K562 (cell line): ENCODE data around the gene RASSF3. TPM values are rescaled to one million over a fixed set of nuclear protein-coding genes. Genes with fewer than 3 reads are reported as not detected.

Experiments
- DPF2 ChIP-seq: fragments of 450-650 bp; IDR thresholded peaks from 2 replicates; pipeline ENCODE4 v1.6.1; 2016
- E2F3 ChIP-seq: fragments of 250-450 bp; sonication (Bioruptor Pico); IDR thresholded peaks from 2 replicates; pipeline ENCODE4 v1.4.0; 2020; ENCODE audit warnings: mild to moderate bottlenecking
- FOS ChIP-seq: IDR thresholded peaks from 3 replicates; pipeline ENCODE4 v1.6.1; 2011; ENCODE audit not compliant: insufficient read length; ENCODE audit errors: extremely low read depth
- FOXA1 ChIP-seq: fragments of 450-650 bp; IDR thresholded peaks from 2 replicates; pipeline ENCODE4 v1.6.1; 2016; ENCODE audit warnings: mild to moderate bottlenecking, borderline replicate concordance
- KDM4B ChIP-seq, 2 experiments: fragments of 450-650 bp in 1 of 2; sonication (generic) in 1 of 2; IDR thresholded peaks; 2 replicates each; pipeline ENCODE4 v1.6.1; 2016 to 2017; ENCODE audit warnings: borderline replicate concordance in 2 of 2, antibody characterized with exemption in 1 of 2, low read depth in 1 of 2, mild to moderate bottlenecking in 1 of 2
- L3MBTL2 ChIP-seq: fragments of 450-650 bp; IDR thresholded peaks from 2 replicates; pipeline ENCODE4 v1.6.1; 2016; ENCODE audit warnings: mild to moderate bottlenecking, moderate library complexity
- MTA1 ChIP-seq: fragments of 450-650 bp; IDR thresholded peaks from 2 replicates; pipeline ENCODE4 v1.6.1; 2017; ENCODE audit warnings: borderline replicate concordance
- PHTF2 ChIP-seq: fragments of 250-450 bp; sonication (Bioruptor Pico); IDR thresholded peaks from 2 replicates; pipeline ENCODE4 v1.5.0; 2021; ENCODE audit warnings: mild to moderate bottlenecking
- RBM15 ChIP-seq: fragments of 200-400 bp; formaldehyde crosslinking; IDR thresholded peaks from 2 replicates; pipeline ENCODE4 v1.6.1; 2018; ENCODE audit warnings: mild to moderate bottlenecking, low read length, moderate library complexity; ENCODE audit not compliant: insufficient read depth
- STAT5A ChIP-seq: IDR thresholded peaks from 2 replicates; pipeline ENCODE4 v1.6.1; 2012; ENCODE audit warnings: low read length, inconsistent platforms, borderline replicate concordance
- ZNF175 ChIP-seq: fragments of 200-800 bp; sonication (Bioruptor generic); IDR thresholded peaks from 2 replicates; pipeline ENCODE4 v1.6.1; 2016; ENCODE audit warnings: low read depth, mild to moderate bottlenecking, missing genetic modification characterization, missing compliant biosample characterization
- ZNF3 ChIP-seq: fragments of 250-450 bp; sonication (Bioruptor Pico); IDR thresholded peaks from 2 replicates; pipeline ENCODE4 v1.5.0; 2021; ENCODE audit warnings: mild to moderate bottlenecking, moderate library complexity
- ZSCAN32 ChIP-seq: fragments of 450-650 bp; formaldehyde crosslinking; IDR thresholded peaks from 2 replicates; pipeline ENCODE4 v1.4.0; 2020; ENCODE audit warnings: mild to moderate bottlenecking, moderate library complexity
- polyA plus RNA-seq, 8 experiments: library from polyadenylated mRNA; depleted of rRNA in 4 of 8; stranded (reverse) in 5 of 8; unstranded in 3 of 8; fragments of >200 nt; fragmentation: Nextera tagmentation in 2 of 8; fragmentation: Illumina TruSeq in 1 of 8; extraction: Ambion mirVana in 2 of 8; extraction: Trizol in 1 of 8; gene quantifications; 2 replicates each; pipeline versions ENCODE4 v1.2.1 to v1.2.3, GENCODE V29; 2011 to 2014; ENCODE audit warnings: inconsistent platforms in 1 of 8, missing spikeins in 1 of 8
- total RNA-seq, 7 experiments: library from RNA; depleted of rRNA in 6 of 7; stranded (reverse); fragments of >200 nt in 6 of 7; fragmentation: Illumina TruSeq in 2 of 7; extraction: Trizol in 2 of 7; gene quantifications; 2 replicates each; pipeline versions ENCODE4 v1.2.1 to v1.2.3, GENCODE V29; 2011 to 2021; ENCODE audit warnings: low replicate concordance in 1 of 7
- TF ChIP-seq, protein P1 (sequence below): sonication (generic); formaldehyde crosslinking; IDR thresholded peaks from 2 replicates; pipeline ENCODE4 v1.8.0; 2022; ENCODE audit warnings: missing genetic modification reagents, mild to moderate bottlenecking, borderline replicate concordance
- TF ChIP-seq, protein P2 (sequence below): sonication (generic); formaldehyde crosslinking; IDR thresholded peaks from 2 replicates; pipeline ENCODE4 v1.8.0; 2022; ENCODE audit warnings: missing genetic modification reagents, mild to moderate bottlenecking, moderate library complexity, borderline replicate concordance
- TF ChIP-seq, protein P3 (sequence below): sonication (generic); formaldehyde crosslinking; IDR thresholded peaks from 2 replicates; pipeline ENCODE4 v1.5.0; 2020; ENCODE audit warnings: missing genetic modification reagents
- TF ChIP-seq, protein P4 (sequence below): fragments of 250-450 bp; sonication (Bioruptor Pico); IDR thresholded peaks from 2 replicates; pipeline ENCODE4 v1.8.0; 2022; ENCODE audit warnings: inconsistent platforms, mild to moderate bottlenecking, moderate library complexity, borderline replicate concordance
- TF ChIP-seq, protein P5 (sequence below): sonication (generic); formaldehyde crosslinking; IDR thresholded peaks from 2 replicates; pipeline ENCODE4 v1.8.1; 2023; ENCODE audit warnings: mild to moderate bottlenecking, missing genetic modification reagents

RASSF3 gene
- total and polyA plus RNA-seq, 9 of the 15 experiments (the other 6 are each of a cell fraction or from before 2014, with no cell fraction given): 3.7 to 39.2 (median 20.2) TPM

DNA sequence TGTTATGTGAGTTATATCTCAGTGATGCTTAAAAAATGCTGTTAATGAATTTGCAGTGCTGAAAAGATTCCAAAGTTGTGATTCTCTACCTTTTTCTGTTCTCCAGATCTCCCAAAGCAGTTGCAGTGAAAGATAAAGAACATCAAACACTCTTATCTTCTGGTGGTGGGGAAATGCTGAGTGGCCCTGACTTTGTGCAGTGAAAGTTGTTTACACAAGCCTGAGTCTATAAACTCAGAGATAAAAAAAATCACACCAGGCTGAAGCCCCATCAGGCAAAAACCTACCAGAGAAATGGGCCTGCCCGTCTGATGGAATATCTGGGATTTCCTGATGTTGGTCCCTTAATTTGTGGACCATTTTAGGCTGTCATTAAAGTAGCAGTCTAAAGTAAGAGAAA lies 46.1 kb downstream of the RASSF3 start (continued):
- TF ChIP-seq, protein P1, sequence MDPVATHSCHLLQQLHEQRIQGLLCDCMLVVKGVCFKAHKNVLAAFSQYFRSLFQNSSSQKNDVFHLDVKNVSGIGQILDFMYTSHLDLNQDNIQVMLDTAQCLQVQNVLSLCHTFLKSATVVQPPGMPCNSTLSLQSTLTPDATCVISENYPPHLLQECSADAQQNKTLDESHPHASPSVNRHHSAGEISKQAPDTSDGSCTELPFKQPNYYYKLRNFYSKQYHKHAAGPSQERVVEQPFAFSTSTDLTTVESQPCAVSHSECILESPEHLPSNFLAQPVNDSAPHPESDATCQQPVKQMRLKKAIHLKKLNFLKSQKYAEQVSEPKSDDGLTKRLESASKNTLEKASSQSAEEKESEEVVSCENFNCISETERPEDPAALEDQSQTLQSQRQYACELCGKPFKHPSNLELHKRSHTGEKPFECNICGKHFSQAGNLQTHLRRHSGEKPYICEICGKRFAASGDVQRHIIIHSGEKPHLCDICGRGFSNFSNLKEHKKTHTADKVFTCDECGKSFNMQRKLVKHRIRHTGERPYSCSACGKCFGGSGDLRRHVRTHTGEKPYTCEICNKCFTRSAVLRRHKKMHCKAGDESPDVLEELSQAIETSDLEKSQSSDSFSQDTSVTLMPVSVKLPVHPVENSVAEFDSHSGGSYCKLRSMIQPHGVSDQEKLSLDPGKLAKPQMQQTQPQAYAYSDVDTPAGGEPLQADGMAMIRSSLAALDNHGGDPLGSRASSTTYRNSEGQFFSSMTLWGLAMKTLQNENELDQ: no peak
- no peak for TF ChIP-seq PHTF2 (CRISPR knock-in tag)
- TF ChIP-seq, protein P2, sequence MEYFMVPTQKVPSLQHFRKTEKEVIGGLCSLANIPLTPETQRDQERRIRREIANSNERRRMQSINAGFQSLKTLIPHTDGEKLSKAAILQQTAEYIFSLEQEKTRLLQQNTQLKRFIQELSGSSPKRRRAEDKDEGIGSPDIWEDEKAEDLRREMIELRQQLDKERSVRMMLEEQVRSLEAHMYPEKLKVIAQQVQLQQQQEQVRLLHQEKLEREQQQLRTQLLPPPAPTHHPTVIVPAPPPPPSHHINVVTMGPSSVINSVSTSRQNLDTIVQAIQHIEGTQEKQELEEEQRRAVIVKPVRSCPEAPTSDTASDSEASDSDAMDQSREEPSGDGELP (CRISPR knock-in tag): no peak
- TF ChIP-seq ZNF3: no peak
- no peak for TF ChIP-seq E2F3 (CRISPR knock-in tag)
- TF ChIP-seq ZSCAN32: no peak
- TF ChIP-seq MTA1: peak; percentile 20; the same call in 1 of the 2 replicates
- no peak for TF ChIP-seq KDM4B (IDR thresholded peaks at IDR 0.05; ENCODE audit: borderline replicate concordance in 2 of 2, low read depth in 1 of 2)
- TF ChIP-seq, protein P3, sequence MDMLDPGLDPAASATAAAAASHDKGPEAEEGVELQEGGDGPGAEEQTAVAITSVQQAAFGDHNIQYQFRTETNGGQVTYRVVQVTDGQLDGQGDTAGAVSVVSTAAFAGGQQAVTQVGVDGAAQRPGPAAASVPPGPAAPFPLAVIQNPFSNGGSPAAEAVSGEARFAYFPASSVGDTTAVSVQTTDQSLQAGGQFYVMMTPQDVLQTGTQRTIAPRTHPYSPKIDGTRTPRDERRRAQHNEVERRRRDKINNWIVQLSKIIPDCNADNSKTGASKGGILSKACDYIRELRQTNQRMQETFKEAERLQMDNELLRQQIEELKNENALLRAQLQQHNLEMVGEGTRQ: no peak
- peak; percentile 87 for TF ChIP-seq FOXA1
- peak; percentile 85 for TF ChIP-seq DPF2
- no peak for TF ChIP-seq FOS
- peak; percentile 24; the same call in 1 of the 2 replicates for TF ChIP-seq STAT5A
- TF ChIP-seq L3MBTL2: no peak
- TF ChIP-seq, protein P4, sequence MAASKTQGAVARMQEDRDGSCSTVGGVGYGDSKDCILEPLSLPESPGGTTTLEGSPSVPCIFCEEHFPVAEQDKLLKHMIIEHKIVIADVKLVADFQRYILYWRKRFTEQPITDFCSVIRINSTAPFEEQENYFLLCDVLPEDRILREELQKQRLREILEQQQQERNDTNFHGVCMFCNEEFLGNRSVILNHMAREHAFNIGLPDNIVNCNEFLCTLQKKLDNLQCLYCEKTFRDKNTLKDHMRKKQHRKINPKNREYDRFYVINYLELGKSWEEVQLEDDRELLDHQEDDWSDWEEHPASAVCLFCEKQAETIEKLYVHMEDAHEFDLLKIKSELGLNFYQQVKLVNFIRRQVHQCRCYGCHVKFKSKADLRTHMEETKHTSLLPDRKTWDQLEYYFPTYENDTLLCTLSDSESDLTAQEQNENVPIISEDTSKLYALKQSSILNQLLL (CRISPR knock-in tag): no peak
- no peak for TF ChIP-seq RBM15
- TF ChIP-seq, protein P5, sequence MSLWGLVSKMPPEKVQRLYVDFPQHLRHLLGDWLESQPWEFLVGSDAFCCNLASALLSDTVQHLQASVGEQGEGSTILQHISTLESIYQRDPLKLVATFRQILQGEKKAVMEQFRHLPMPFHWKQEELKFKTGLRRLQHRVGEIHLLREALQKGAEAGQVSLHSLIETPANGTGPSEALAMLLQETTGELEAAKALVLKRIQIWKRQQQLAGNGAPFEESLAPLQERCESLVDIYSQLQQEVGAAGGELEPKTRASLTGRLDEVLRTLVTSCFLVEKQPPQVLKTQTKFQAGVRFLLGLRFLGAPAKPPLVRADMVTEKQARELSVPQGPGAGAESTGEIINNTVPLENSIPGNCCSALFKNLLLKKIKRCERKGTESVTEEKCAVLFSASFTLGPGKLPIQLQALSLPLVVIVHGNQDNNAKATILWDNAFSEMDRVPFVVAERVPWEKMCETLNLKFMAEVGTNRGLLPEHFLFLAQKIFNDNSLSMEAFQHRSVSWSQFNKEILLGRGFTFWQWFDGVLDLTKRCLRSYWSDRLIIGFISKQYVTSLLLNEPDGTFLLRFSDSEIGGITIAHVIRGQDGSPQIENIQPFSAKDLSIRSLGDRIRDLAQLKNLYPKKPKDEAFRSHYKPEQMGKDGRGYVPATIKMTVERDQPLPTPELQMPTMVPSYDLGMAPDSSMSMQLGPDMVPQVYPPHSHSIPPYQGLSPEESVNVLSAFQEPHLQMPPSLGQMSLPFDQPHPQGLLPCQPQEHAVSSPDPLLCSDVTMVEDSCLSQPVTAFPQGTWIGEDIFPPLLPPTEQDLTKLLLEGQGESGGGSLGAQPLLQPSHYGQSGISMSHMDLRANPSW (CRISPR knock-in tag): no peak
- no peak for TF ChIP-seq ZNF175 (CRISPR knock-in tag)
